ENCODE results near the gene CCDC60.

DNA sequence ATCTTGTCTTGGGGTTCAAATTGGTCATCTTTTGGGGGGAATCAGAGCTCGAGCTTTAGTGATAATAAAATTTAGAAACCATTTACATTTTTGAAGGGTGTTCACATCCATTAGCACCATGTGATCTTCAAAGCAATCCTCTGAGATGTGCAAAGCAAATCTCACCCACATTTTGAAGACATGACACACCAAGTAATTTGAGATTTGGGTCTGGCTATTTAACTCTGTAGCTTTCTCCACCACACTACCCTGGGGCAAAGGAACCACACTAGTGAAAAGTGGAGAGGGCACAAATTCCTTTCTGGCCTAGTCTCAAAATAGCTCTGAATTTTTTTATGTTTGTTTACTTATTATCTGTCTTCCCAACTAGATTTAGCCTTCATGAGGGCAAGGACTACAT, 212.5 kb downstream of the CCDC60 start:
- TF ChIP-seq, protein P1, sequence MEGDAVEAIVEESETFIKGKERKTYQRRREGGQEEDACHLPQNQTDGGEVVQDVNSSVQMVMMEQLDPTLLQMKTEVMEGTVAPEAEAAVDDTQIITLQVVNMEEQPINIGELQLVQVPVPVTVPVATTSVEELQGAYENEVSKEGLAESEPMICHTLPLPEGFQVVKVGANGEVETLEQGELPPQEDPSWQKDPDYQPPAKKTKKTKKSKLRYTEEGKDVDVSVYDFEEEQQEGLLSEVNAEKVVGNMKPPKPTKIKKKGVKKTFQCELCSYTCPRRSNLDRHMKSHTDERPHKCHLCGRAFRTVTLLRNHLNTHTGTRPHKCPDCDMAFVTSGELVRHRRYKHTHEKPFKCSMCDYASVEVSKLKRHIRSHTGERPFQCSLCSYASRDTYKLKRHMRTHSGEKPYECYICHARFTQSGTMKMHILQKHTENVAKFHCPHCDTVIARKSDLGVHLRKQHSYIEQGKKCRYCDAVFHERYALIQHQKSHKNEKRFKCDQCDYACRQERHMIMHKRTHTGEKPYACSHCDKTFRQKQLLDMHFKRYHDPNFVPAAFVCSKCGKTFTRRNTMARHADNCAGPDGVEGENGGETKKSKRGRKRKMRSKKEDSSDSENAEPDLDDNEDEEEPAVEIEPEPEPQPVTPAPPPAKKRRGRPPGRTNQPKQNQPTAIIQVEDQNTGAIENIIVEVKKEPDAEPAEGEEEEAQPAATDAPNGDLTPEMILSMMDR (IDR thresholded peaks at IDR 0.05 in 2 of 3, conservative IDR thresholded peaks at IDR 0.05 in 1 of 3; ENCODE audit: borderline replicate concordance in 1 of 3, insufficient read depth in 1 of 3, low read depth in 2 of 3, low read length in 2 of 3), result no peak
- TF ChIP-seq POLR2A (IDR thresholded peaks at IDR 0.05; ENCODE audit: borderline replicate concordance, extremely low read depth, insufficient read depth, insufficient read length) (no peak), SRF (IDR thresholded peaks at IDR 0.05; ENCODE audit: low read depth) (no peak), EZH2 (IDR thresholded peaks at IDR 0.05) (no peak)
- TF ChIP-seq, protein P2, sequence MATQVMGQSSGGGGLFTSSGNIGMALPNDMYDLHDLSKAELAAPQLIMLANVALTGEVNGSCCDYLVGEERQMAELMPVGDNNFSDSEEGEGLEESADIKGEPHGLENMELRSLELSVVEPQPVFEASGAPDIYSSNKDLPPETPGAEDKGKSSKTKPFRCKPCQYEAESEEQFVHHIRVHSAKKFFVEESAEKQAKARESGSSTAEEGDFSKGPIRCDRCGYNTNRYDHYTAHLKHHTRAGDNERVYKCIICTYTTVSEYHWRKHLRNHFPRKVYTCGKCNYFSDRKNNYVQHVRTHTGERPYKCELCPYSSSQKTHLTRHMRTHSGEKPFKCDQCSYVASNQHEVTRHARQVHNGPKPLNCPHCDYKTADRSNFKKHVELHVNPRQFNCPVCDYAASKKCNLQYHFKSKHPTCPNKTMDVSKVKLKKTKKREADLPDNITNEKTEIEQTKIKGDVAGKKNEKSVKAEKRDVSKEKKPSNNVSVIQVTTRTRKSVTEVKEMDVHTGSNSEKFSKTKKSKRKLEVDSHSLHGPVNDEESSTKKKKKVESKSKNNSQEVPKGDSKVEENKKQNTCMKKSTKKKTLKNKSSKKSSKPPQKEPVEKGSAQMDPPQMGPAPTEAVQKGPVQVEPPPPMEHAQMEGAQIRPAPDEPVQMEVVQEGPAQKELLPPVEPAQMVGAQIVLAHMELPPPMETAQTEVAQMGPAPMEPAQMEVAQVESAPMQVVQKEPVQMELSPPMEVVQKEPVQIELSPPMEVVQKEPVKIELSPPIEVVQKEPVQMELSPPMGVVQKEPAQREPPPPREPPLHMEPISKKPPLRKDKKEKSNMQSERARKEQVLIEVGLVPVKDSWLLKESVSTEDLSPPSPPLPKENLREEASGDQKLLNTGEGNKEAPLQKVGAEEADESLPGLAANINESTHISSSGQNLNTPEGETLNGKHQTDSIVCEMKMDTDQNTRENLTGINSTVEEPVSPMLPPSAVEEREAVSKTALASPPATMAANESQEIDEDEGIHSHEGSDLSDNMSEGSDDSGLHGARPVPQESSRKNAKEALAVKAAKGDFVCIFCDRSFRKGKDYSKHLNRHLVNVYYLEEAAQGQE (IDR thresholded peaks at IDR 0.05; ENCODE audit: low read depth), result no peak
- TF ChIP-seq, protein P3, sequence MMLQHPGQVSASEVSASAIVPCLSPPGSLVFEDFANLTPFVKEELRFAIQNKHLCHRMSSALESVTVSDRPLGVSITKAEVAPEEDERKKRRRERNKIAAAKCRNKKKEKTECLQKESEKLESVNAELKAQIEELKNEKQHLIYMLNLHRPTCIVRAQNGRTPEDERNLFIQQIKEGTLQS (IDR thresholded peaks at IDR 0.05), result no peak

All from HCT116 (cell line).